ENCODE measurements around the gene MET. TPM values are rescaled to one million over a fixed set of nuclear protein-coding genes. Genes with fewer than 3 reads are reported as not detected.

MET gene
- total and polyA plus RNA-seq, 10 of the 15 experiments (the other 5 are each of a cell fraction or from before 2014, with no cell fraction given) = 0.01 to 0.21 TPM; not detected in 8

DNA sequence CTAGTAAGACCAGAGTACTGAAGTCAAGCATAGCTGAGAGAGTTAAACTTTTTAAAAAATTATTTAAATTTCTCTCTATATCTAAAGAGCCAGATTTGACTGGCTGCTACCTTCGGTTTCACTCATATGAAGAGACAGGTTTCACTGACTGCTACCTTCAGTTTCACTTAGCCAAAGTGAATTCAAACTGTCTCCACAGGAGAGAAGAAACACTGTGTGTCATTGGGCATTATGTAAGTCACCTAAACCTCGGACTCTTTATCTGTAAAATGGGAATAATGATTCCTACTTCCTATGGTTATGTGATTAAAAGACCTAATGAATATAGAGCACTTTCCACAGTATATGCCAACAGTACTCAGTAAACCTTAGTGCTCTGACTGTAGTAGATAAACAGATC is 41.6 kb upstream of the MET start:
- peak; percentile 30 for DNase-seq (ENCODE audit: low read depth, low spot score)

DNA sequence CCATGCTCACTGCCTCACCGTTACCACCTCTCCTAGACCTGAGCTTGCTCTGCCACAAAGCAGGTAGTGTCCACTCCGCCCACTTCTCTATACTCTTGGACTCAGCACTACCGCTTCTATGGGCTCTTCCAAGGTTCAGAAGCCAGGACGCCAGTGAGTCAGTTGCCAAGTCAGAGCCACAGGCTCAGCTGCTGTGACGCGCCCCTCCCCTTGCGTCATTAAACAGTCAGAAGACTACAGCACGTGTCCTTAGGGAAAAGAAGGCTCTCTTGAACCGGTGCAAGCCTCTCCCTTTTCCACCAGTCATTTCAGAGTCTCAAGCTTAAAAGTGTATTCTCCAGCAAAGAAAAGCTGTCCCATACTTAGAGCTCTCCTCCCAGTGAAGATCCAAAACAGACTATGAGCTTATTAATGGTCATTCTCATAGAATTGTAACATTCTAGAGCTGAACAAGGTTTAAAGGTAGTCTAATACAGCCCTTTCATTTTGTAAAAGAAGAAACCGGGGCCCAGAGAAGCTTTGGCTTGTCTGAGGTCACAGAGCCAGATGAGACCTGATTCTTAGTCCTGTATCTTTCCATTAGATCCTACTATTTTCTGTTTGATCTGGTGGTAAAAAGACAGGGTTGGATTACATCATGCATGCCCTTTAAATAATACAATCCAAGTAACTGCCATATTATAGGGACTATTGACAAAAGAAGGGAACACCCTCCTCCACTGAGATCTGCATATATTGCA is 40.9 kb upstream of the MET start:
- intact Hi-C loops (cut with micrococcal nuclease; ENCODE audit: unreplicated experiment) (no loop called here), in situ Hi-C loops (cut with MboI) (no loop called here)
- no peaks in the 10 kb centered on the region for H3K79me2 ChIP-seq (ENCODE audit: control insufficient read depth, insufficient read depth, low read length)
- no peaks in the 10 kb centered on the region for H4K20me1 ChIP-seq (ENCODE audit: control insufficient read depth, insufficient read depth)
- ChIA-PET CTCF (interaction anchor here (0.7 to 1.2 kb wide), 2 partner anchors 37 to 40 kb away, joined by 3 to 4 read pairs; no protein-coding TSS in a partner anchor), RAD21 (ENCODE audit: unreplicated experiment) (no interaction called here), SMC1A (ENCODE audit: uncharacterized antibody, unreplicated experiment) (interaction anchor here (0.8 to 1.4 kb wide), 3 partner anchors 9 to 45 kb away, joined by 3 to 9 read pairs (median 4); no protein-coding TSS in a partner anchor), POLR2A (no interaction called here)
- no TSS peak for BruUV-seq (replicated peaks)
- peaks cover 16% of the 10 kb centered on the region for H3K4me1 ChIP-seq (ENCODE audit: control insufficient read depth, insufficient read depth, low read length)
- H3K4me3 ChIP-seq = no peak overlapping the region; the same call in 1 of the 2 replicates
- DNase-seq (ENCODE audit: low read depth, low spot score) = no peak
- H3K4me2 ChIP-seq (ENCODE audit: control insufficient read depth, insufficient read depth) = peak overlapping the region; percentile 73
- no peak for FAIRE-seq
- H2AFZ ChIP-seq (ENCODE audit: control insufficient read depth, low read depth, low read length) = peak overlapping the region; percentile 83
- peak overlapping the region; percentile 36 for H3K27ac ChIP-seq (ENCODE audit: control insufficient read depth, insufficient read depth)
- WGBS (ENCODE audit: insufficient coverage, insufficient replicate concordance, low lambda C conversion rate, missing lambda C conversion rate) = 1% methylated on average over 10 of the region's 10 CpGs
- H3K27me3 ChIP-seq (replicated peaks in 1 of 2; ENCODE audit: control insufficient read depth in 2 of 2, insufficient read depth in 2 of 2, low read length in 1 of 2) = no peaks in the 10 kb centered on the region; a peak in 1 of 4 replicates
- TF ChIP-seq CREM (IDR thresholded peaks at IDR 0.05; ENCODE audit: low read depth) = peak; percentile 51; the same call in 1 of the 2 replicates
- TF ChIP-seq, protein P1, sequence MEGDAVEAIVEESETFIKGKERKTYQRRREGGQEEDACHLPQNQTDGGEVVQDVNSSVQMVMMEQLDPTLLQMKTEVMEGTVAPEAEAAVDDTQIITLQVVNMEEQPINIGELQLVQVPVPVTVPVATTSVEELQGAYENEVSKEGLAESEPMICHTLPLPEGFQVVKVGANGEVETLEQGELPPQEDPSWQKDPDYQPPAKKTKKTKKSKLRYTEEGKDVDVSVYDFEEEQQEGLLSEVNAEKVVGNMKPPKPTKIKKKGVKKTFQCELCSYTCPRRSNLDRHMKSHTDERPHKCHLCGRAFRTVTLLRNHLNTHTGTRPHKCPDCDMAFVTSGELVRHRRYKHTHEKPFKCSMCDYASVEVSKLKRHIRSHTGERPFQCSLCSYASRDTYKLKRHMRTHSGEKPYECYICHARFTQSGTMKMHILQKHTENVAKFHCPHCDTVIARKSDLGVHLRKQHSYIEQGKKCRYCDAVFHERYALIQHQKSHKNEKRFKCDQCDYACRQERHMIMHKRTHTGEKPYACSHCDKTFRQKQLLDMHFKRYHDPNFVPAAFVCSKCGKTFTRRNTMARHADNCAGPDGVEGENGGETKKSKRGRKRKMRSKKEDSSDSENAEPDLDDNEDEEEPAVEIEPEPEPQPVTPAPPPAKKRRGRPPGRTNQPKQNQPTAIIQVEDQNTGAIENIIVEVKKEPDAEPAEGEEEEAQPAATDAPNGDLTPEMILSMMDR (IDR thresholded peaks at IDR 0.05 in 2 of 3, conservative IDR thresholded peaks at IDR 0.05 in 1 of 3; ENCODE audit: control insufficient read depth in 2 of 3, extremely low read depth in 1 of 3, insufficient read depth in 1 of 3, low read depth in 3 of 3, low read length in 3 of 3) = no peak
- no peak for TF ChIP-seq HCFC1 (IDR thresholded peaks at IDR 0.05; ENCODE audit: low read length)
- peak; percentile 36 to 43; a peak in 2 of 4 replicates for TF ChIP-seq BHLHE40 (IDR thresholded peaks at IDR 0.05; ENCODE audit: borderline replicate concordance in 1 of 2, low read depth in 2 of 2, low read length in 1 of 2)
- TF ChIP-seq NFYB (IDR thresholded peaks at IDR 0.05; ENCODE audit: insufficient read depth, low read depth, low read length) = no peak
- TF ChIP-seq MEF2A (IDR thresholded peaks at IDR 0.05; ENCODE audit: insufficient read depth, low read depth, low read length) = no peak
- TF ChIP-seq CREB1 (IDR thresholded peaks at IDR 0.05; ENCODE audit: low read depth) = peak; percentile 80
- TF ChIP-seq IKZF2 (IDR thresholded peaks at IDR 0.05) = peak in 1 of 2 experiments; percentile 13; a peak in 1 of 4 replicates
- peak; percentile 73 for ATAC-seq
- H3K36me3 ChIP-seq (ENCODE audit: control insufficient read depth in 2 of 2, insufficient read depth in 2 of 2, low read length in 1 of 2) = no peaks in the 10 kb centered on the region
- no peaks in the 10 kb centered on the region for H3K9me3 ChIP-seq (replicated peaks; ENCODE audit: control insufficient read depth, insufficient read depth, low read length)
- H3K9ac ChIP-seq (ENCODE audit: control insufficient read depth, insufficient read depth, low read length) = no peak overlapping the region; the same call in 1 of the 2 replicates

More for the DNA sequence above, 41.6 kb upstream of the MET start:
- Histone ChIP-seq H3K4me3 (no peak overlapping the region; the same call in 1 of the 2 replicates), H3K4me2 (ENCODE audit: control insufficient read depth, insufficient read depth) (peak overlapping the region; percentile 73), H3K27ac (ENCODE audit: control insufficient read depth, insufficient read depth) (peak overlapping the region; percentile 39; the same call in 1 of the 2 replicates), H3K79me2 (ENCODE audit: control insufficient read depth, insufficient read depth, low read length) (no peaks in the 10 kb centered on the region), H3K9ac (ENCODE audit: control insufficient read depth, insufficient read depth, low read length) (no peak overlapping the region; the same call in 1 of the 2 replicates), H3K9me3 (replicated peaks; ENCODE audit: control insufficient read depth, insufficient read depth, low read length) (no peaks in the 10 kb centered on the region), H3K27me3 (replicated peaks in 1 of 2; ENCODE audit: control insufficient read depth in 2 of 2, insufficient read depth in 2 of 2, low read length in 1 of 2) (no peaks in the 10 kb centered on the region; a peak in 1 of 4 replicates), H3K36me3 (ENCODE audit: control insufficient read depth in 2 of 2, insufficient read depth in 2 of 2, low read length in 1 of 2) (no peaks in the 10 kb centered on the region), H2AFZ (ENCODE audit: control insufficient read depth, low read depth, low read length) (peak overlapping the region; percentile 83), H4K20me1 (ENCODE audit: control insufficient read depth, insufficient read depth) (no peaks in the 10 kb centered on the region), H3K4me1 (ENCODE audit: control insufficient read depth, insufficient read depth, low read length) (peaks cover 16% of the 10 kb centered on the region)
- peak; percentile 95 for ATAC-seq
- ChIA-PET RAD21 (ENCODE audit: unreplicated experiment) (no interaction called here), SMC1A (ENCODE audit: uncharacterized antibody, unreplicated experiment) (interaction anchor here (1.4 kb wide), 1 partner anchor 8 kb away, joined by 9 read pairs; no protein-coding TSS in a partner anchor), CTCF (interaction anchor here (0.7 to 1.2 kb wide), 2 partner anchors 39 to 82 kb away, joined by 4 read pairs; no protein-coding TSS in a partner anchor), POLR2A (no interaction called here)
- intact Hi-C loops (cut with micrococcal nuclease; ENCODE audit: unreplicated experiment) = no loop called here
- 2% methylated on average over 2 of the region's 2 CpGs for WGBS (ENCODE audit: insufficient coverage, insufficient replicate concordance, low lambda C conversion rate, missing lambda C conversion rate)
- in situ Hi-C loops (cut with MboI) = no loop called here
- TF ChIP-seq SIX5 (IDR thresholded peaks at IDR 0.05; ENCODE audit: low read depth, low read length, severe bottlenecking) = no peak
- 0 out of 2 replicates have a peak, but pooled peaks have one; percentile 15 for TF ChIP-seq CBX5 (IDR thresholded peaks at IDR 0.05; ENCODE audit: low read depth)
- no peak for TF ChIP-seq JUND (IDR thresholded peaks at IDR 0.05; ENCODE audit: low read depth, low read length)
- TF ChIP-seq, protein P2, sequence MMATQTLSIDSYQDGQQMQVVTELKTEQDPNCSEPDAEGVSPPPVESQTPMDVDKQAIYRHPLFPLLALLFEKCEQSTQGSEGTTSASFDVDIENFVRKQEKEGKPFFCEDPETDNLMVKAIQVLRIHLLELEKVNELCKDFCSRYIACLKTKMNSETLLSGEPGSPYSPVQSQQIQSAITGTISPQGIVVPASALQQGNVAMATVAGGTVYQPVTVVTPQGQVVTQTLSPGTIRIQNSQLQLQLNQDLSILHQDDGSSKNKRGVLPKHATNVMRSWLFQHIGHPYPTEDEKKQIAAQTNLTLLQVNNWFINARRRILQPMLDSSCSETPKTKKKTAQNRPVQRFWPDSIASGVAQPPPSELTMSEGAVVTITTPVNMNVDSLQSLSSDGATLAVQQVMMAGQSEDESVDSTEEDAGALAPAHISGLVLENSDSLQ (IDR thresholded peaks at IDR 0.05) = peak; percentile 68; the same call in 1 of the 2 replicates
- FAIRE-seq = peak; percentile 78
- no TSS peak for BruUV-seq (replicated peaks)
